IPS-NIHi7 (cell line): ENCODE results near the gene RAVER1.
"Not testable (repeated sequence)": the region's sequence is repeated elsewhere in the genome, so short reads cannot be mapped to it uniquely, and the experiment has no call there.

Source experiments
- DNase-seq: peaks from one replicate; pipeline ENCODE4 v3.0.0; 2012; ENCODE audit warnings: mixed read lengths; ENCODE audit errors: extremely low spot score

Gene RAVER1

GRCh38 chr19:10290357-10290875, 42.9 kb downstream of the RAVER1 start:
- DNase-seq = no peak

DNA sequence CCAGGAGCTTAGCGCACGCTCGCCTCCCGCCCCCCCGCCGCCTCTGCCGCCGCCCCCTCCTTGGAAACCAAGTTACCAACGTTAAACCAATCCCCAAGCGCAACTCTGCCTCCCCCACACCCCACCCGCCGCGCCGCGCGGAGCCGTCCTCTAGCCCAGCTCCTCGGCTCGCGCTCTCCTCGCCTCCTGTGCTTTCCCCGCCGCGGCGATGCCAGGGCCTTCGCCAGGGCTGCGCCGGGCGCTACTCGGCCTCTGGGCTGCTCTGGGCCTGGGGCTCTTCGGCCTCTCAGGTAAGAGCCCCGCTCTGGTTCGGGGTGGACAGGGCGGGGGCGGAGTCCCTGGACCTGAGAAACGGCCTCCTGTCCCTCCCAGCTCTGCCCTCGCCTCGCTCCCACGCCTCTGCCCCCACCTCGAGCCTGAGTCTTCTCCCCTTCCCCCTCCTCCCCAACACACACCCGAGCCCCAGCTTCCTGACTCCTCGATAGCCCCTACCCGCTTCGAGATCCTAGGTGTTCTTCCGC, 43.4 kb downstream of the RAVER1 start, which contains the start of gene ICAM5:
ICAM5 (plus strand) TSS at position 117 of the 521 bp plus-strand sequence; CDS start at position 209, 92 bp downstream.
- no peak for DNase-seq

DNA sequence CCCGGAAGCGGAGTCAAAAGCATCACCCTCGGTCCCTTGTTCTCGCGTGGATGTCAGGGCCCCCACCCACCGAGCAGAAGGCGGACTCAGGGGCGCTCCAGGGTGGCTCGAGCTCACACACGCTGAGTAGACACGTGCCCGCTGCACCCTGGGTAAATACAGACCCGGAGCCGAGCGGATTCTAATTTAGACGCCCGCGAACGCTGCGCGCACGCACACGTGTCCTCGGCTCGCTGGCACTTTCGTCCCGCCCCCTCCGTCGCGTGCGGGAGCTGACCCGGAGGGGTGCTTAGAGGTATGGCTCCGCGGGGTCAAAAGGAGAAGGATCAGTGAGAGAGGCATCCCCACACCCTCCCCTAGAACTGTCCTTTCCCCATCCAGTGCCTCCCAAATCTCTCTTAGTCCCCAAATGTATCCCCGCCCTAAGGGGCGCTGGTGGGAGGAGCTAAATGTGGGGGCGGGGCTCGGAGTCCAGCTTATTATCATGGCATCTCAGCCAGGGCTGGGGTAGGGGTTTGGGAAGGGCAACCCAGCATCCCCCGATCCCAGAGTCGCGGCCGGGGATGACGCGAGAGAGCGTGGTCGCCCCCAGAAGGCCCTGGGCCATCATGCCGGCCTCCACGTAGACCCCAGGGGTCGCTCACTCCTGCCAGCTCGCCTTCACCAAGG, 44.0 kb downstream of the RAVER1 start:
- DNase-seq = peak; percentile 57

GRCh38 chr19:10288662-10289166, 44.6 kb downstream of the RAVER1 start:
- DNase-seq = peak; percentile 79

DNA sequence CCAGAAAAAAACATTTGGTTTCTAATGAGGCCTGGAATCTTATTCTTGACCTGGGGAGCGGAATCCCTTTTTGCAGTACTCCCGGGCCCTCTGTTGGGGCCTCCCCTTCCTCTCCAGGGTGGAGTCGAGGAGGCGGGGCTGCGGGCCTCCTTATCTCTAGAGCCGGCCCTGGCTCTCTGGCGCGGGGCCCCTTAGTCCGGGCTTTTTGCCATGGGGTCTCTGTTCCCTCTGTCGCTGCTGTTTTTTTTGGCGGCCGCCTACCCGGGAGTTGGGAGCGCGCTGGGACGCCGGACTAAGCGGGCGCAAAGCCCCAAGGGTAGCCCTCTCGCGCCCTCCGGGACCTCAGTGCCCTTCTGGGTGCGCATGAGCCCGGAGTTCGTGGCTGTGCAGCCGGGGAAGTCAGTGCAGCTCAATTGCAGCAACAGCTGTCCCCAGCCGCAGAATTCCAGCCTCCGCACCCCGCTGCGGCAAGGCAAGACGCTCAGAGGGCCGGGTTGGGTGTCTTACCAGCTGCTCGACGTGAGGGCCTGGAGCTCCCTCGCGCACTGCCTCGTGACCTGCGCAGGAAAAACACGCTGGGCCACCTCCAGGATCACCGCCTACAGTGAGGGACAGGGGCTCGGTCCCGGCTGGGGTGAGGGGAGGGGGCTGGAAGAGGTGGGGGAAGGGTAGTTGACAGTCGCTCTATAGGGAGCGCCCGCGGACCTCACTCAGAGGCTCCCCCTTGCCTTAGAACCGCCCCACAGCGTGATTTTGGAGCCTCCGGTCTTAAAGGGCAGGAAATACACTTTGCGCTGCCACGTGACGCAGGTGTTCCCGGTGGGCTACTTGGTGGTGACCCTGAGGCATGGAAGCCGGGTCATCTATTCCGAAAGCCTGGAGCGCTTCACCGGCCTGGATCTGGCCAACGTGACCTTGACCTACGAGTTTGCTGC, 46.3 kb downstream of the RAVER1 start, which contains the start of gene ICAM4:
ICAM4 (plus strand) TSS at position 153 of the 935 bp plus-strand sequence; CDS start at position 211, 58 bp downstream.
- peak; percentile 66 for DNase-seq

GRCh38 chr19:10285393-10285792, 47.9 kb downstream of the RAVER1 start:
- DNase-seq = no peak

- DNase-seq = no peak
Measured at GRCh38 chr19:10284960-10285278, 48.4 kb downstream of the RAVER1 start.

- DNase-seq = no peak
Measured at GRCh38 chr19:10284065-10284959, 49.0 kb downstream of the RAVER1 start.

DNA sequence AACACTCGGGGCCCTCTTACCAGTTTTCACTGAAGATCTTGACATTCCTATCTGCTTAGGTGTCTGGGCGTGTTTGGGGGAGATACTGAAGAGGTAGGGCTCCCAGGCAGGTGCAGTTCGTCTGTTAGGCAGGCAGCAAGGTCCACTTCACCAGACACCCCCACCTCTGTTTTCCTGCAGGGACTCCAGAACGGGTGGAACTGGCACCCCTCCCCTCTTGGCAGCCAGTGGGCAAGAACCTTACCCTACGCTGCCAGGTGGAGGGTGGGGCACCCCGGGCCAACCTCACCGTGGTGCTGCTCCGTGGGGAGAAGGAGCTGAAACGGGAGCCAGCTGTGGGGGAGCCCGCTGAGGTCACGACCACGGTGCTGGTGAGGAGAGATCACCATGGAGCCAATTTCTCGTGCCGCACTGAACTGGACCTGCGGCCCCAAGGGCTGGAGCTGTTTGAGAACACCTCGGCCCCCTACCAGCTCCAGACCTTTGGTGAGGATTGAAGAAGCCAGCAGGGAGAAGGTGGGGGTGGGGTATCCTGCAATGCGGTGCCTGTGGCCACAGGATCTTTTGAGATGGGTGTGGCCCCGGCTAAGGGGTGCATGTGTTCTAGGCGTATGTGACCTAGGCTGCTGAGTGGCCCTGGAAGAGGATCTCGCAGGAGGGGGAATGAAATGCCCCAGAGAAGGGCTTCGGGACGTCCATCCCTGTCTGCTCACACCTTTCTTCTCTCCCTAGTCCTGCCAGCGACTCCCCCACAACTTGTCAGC, 49.8 kb downstream of the RAVER1 start:
- DNase-seq = no peak

DNA sequence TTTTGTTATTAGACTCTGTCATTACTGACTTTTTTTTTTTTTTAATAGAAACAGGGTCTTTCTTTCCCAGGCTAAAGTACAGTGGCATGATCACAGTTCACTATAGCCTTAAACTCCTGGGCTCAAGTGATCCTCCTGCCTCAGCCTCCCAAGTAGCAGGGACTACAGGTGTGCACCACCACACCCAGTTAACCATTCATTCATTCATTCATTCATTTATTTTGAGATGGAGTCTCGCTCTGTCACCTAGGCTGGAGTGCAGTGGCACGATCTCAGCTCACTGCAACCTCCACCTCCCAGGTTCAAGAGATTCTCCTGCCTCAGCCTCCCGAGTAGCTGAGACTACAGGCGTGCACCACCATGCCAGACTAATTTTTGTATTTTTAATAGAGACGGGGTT, 51.3 kb downstream of the RAVER1 start:
- DNase-seq = not testable (repeated sequence)

DNA sequence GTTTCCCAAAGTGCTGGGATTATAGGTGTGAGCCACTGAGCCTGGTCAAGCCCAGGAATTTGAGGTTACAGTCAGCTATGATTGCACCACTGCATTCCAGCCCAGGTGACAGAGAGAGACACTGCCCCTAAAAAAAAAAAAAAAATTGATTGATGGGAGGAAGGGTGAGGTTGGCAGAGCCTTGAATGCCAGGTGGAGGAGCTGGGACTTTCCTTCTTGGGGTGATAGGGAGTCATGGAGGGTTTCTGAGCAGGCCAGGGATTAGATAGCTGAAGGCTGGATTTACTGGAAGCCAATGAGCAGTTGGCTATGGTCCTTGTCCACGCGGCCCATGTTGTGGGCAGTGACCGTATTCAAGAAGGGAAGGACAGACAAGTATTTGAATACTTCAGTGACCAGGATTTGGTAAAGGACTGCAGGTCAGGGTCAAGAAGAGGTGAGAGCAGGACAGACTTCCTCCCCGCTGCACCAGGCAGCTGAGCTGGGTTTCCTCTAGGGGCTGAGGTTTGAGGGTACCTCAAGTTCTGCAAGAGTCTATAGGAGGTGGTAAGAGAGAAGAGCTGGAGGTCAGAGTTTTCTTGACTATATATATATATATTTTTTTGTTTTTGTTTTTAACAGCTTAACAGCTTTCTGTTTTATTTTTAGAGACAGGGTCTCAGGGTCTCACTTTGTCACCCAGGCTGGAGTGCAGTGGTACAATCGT, 53.4 kb downstream of the RAVER1 start:
- DNase-seq = no peak

- no peak for DNase-seq
Measured at GRCh38 chr19:10278935-10279334, 54.4 kb downstream of the RAVER1 start.

- no peak for DNase-seq
Measured at GRCh38 chr19:10277795-10278589, 55.3 kb downstream of the RAVER1 start.

GRCh38 chr19:10274589-10274988, 58.7 kb downstream of the RAVER1 start:
- no peak for DNase-seq

DNA sequence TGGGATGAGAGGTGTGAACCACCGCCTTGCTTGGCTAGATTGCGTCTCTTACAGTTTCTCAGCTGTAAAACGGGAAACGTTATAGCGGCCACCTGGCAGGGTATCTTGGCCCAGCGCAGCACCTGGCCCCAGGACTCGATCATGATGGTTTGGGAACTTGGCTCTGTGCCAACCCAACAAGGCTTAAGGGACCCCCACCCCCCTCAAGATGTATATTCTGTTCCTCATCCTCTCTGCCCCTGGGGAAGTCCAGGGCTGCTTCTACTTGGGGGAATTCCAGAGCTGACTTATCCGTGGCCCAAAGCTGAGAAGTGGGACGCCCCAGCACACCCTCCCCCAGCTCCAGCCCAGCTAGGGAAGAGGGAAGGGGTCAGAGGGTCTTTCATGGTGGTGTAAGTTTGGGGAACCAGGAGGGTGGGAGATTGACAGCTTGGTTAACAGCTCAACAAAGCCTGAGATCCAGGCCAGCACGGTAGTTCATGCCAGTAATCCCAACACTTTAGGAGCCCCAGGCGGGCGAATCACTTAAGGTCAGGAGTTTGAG, 61.7 kb downstream of the RAVER1 start:
- no peak for DNase-seq

- peak; percentile 70 for DNase-seq
Measured at GRCh38 chr19:10270616-10271394, 62.5 kb downstream of the RAVER1 start, which contains the start of gene ICAM1. TSS of gene ICAM1 (plus strand) at chr19:10271120. CDS start at chr19:10271160, 40 bp downstream.

DNA sequence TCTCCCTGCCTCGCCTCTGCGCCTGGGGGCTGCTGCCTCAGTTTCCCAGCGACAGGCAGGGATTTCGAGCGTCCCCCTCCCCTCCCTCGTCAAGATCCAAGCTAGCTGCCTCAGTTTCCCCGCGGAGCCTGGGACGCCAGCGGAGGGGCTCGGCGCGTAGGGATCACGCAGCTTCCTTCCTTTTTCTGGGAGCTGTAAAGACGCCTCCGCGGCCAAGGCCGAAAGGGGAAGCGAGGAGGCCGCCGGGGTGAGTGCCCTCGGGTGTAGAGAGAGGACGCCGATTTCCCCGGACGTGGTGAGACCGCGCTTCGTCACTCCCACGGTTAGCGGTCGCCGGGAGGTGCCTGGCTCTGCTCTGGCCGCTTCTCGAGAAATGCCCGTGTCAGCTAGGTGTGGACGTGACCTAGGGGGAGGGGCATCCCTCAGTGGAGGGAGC, 63.1 kb downstream of the RAVER1 start:
- DNase-seq = no peak
